GM12878 (cell line): ENCODE data around the gene MCM3AP. TPM values are rescaled to one million over a fixed set of nuclear protein-coding genes. Genes with fewer than 3 reads are reported as not detected.

Experiments
- ATAC-seq: fragments of 200-7000 bp; cut with Tn5 transposase; 3 replicates; pipeline ENCODE4 v1.9.1; 2020; ENCODE audit warnings: mild to moderate bottlenecking, moderate library complexity
- BruUV-seq: library from RNA; stranded (reverse); fragments of 400-500 nt; replicated peaks from 2 replicates; lab custom pipeline; 2021; lab: Mats Ljungman, UMichigan
- CTCF ChIA-PET: fragments of 300-600 bp; sonication (Branson Sonifier 250); formaldehyde crosslinking; extraction: SDS; loops from one replicate; lab custom pipeline; 2021; ENCODE audit warnings: inconsistent platforms; lab: Yijun Ruan, JAX
- POLR2A ChIA-PET: fragments of 350-600 bp; formaldehyde crosslinking; extraction: SDS; loops from one replicate; lab custom pipeline; 2021; ENCODE audit warnings: inconsistent platforms; lab: Charles Lee
- RAD21 ChIA-PET: fragments of 300-600 bp; sonication (Branson Sonifier 250); formaldehyde crosslinking; loops from one replicate; lab custom pipeline; 2023; ENCODE audit warnings: antibody characterized with exemption; ENCODE audit not compliant: unreplicated experiment; lab: Charles Lee
- SMC1A ChIA-PET: fragments of 300-600 bp; sonication (Branson Sonifier 250); formaldehyde crosslinking; loops from one replicate; lab custom pipeline; 2023; ENCODE audit not compliant: unreplicated experiment, uncharacterized antibody; lab: Charles Lee
- DNase-seq: peaks from one replicate; pipeline ENCODE4 v3.0.0-alpha.2; 2011; ENCODE audit warnings: low read depth, low spot score
- FAIRE-seq: peaks from 3 replicates; lab custom pipeline; 2011; peaks lifted over from hg19 to GRCh38; lab: Jason Lieb, UNC
- H2AFZ ChIP-seq: 2 replicates; pipeline ENCODE4 v1.6.0; 2011; ENCODE audit warnings: low read depth, low read length, control low read depth; ENCODE audit not compliant: control insufficient read depth
- H3K27ac ChIP-seq: 2 replicates; pipeline ENCODE4 v1.5.1; 2011; ENCODE audit warnings: control low read depth; ENCODE audit not compliant: control insufficient read depth, insufficient read depth
- H3K27me3 ChIP-seq, 2 experiments: replicated peaks in 1 of 2; 2 replicates each; pipeline versions ENCODE4 v1.6.0 to v1.6.1; 2011; ENCODE audit warnings: low read length in 1 of 2; ENCODE audit not compliant: control insufficient read depth in 2 of 2, insufficient read depth in 2 of 2
- H3K36me3 ChIP-seq, 2 experiments: 2 replicates each; pipeline ENCODE4 v1.5.1; 2011; ENCODE audit warnings: low read length in 1 of 2; ENCODE audit not compliant: control insufficient read depth in 2 of 2, insufficient read depth in 2 of 2
- H3K4me1 ChIP-seq: 2 replicates; pipeline ENCODE4 v1.6.1; 2011; ENCODE audit warnings: mild to moderate bottlenecking, low read length, moderate library complexity, mixed read lengths; ENCODE audit not compliant: control insufficient read depth, insufficient read depth
- H3K4me2 ChIP-seq: 2 replicates; pipeline ENCODE4 v1.6.0; 2011; ENCODE audit warnings: control low read depth; ENCODE audit not compliant: control insufficient read depth, insufficient read depth
- H3K4me3 ChIP-seq: fragments of 200-600 bp; sonication (generic); 2 replicates; pipeline ENCODE4 v1.5.1; 2016
- H3K79me2 ChIP-seq: 2 replicates; pipeline ENCODE4 v1.6.0; 2011; ENCODE audit warnings: low read length; ENCODE audit not compliant: control insufficient read depth, insufficient read depth
- H3K9ac ChIP-seq: 2 replicates; pipeline ENCODE4 v1.8.0; 2011; ENCODE audit warnings: low read length, control low read depth, mixed read lengths; ENCODE audit not compliant: control insufficient read depth, insufficient read depth
- H3K9me3 ChIP-seq: replicated peaks from 3 replicates; pipeline ENCODE4 v1.5.1; 2011; ENCODE audit warnings: mild to moderate bottlenecking, low read length; ENCODE audit not compliant: control insufficient read depth, insufficient read depth
- H4K20me1 ChIP-seq: 2 replicates; pipeline ENCODE4 v1.6.0; 2011; ENCODE audit not compliant: control insufficient read depth, insufficient read depth
- FOXK2 ChIP-seq: fragments of 450-650 bp; IDR thresholded peaks from 2 replicates; pipeline ENCODE4 v1.6.1; 2017; ENCODE audit warnings: mild to moderate bottlenecking, moderate library complexity
- HCFC1 ChIP-seq: fragments of 150-350 bp; IDR thresholded peaks from 2 replicates; pipeline ENCODE4 v1.6.1; 2014; ENCODE audit warnings: low read length
- KAT2A ChIP-seq: conservative IDR thresholded peaks from 2 replicates; pipeline ENCODE4 v1.6.1; 2011; ENCODE audit warnings: low read depth, low read length; ENCODE audit not compliant: control insufficient read depth
- MTA2 ChIP-seq: fragments of 450-650 bp; IDR thresholded peaks from 2 replicates; pipeline ENCODE4 v1.6.1; 2016; ENCODE audit warnings: low read depth, mild to moderate bottlenecking, moderate library complexity
- NBN ChIP-seq: fragments of 450-650 bp; IDR thresholded peaks from 2 replicates; pipeline ENCODE4 v1.6.1; 2016
- NFIC ChIP-seq: IDR thresholded peaks from 2 replicates; pipeline ENCODE4 v1.6.1; 2012; ENCODE audit warnings: low read depth, mild to moderate bottlenecking, inconsistent platforms, low read length, moderate library complexity
- TCF12 ChIP-seq: IDR thresholded peaks from 2 replicates; pipeline ENCODE4 v1.6.1; 2011; ENCODE audit warnings: low read depth, mild to moderate bottlenecking, low read length
- WGBS: methylation state at CpG from one replicate; pipeline ENCODE4 v1.1.6; 2016; ENCODE audit warnings: low lambda C conversion rate; ENCODE audit not compliant: insufficient replicate concordance, insufficient coverage; ENCODE audit errors: missing lambda C conversion rate; 5-methylcytosine and 5-hydroxymethylcytosine counted together
- in situ Hi-C: fragments of 300-500 bp; cut with MboI; formaldehyde crosslinking; loops from 9 replicates; pipeline ENCODE4 v1.14.3; 2018; ENCODE audit warnings: mixed read lengths
- intact Hi-C: fragments of 100-400 bp; cut with micrococcal nuclease; formaldehyde crosslinking; loops from one replicate; pipeline ENCODE4 v1.14.2; 2022; ENCODE audit not compliant: unreplicated experiment
- polyA plus RNA-seq, 11 experiments: library from polyadenylated mRNA; depleted of rRNA in 4 of 11; unstranded in 6 of 11; stranded (reverse) in 5 of 11; fragments of >200 nt; fragmentation: Nextera tagmentation in 4 of 11; fragmentation: Illumina TruSeq in 1 of 11; extraction: Ambion mirVana in 4 of 11; extraction: Trizol in 1 of 11; gene quantifications; 1 replicate in 1 of 11; 2 replicates in 10 of 11; pipeline versions ENCODE4 v1.2.1 to v1.2.3, GENCODE V29; 2011 to 2016; ENCODE audit warnings: inconsistent platforms in 2 of 11, missing spikeins in 2 of 11, low read depth in 1 of 11
- total RNA-seq, 4 experiments: library from RNA; depleted of rRNA in 3 of 4; stranded (reverse); fragments of >200 nt in 3 of 4; fragmentation: Illumina TruSeq in 1 of 4; extraction: Trizol in 1 of 4; gene quantifications; 2 replicates each; pipeline versions ENCODE4 v1.2.1 to v1.2.3, GENCODE V29; 2013 to 2021
- TF ChIP-seq, protein P1 (sequence below): fragments of 450-650 bp; formaldehyde crosslinking; IDR thresholded peaks from 2 replicates; pipeline ENCODE4 v1.4.0; 2022; ENCODE audit warnings: mild to moderate bottlenecking, moderate library complexity
- TF ChIP-seq, protein P2 (sequence below): fragments of 450-650 bp; IDR thresholded peaks from 2 replicates; pipeline ENCODE4 v1.6.1; 2016; ENCODE audit warnings: mild to moderate bottlenecking
- TF ChIP-seq, protein P3 (sequence below): fragments of 450-650 bp; IDR thresholded peaks from 2 replicates; pipeline ENCODE4 v1.6.1; 2017; ENCODE audit warnings: borderline replicate concordance
- TF ChIP-seq, protein P4 (sequence below): fragments of 450-650 bp; IDR thresholded peaks from 2 replicates; pipeline ENCODE4 v1.6.1; 2014; ENCODE audit warnings: mild to moderate bottlenecking

The MCM3AP gene
- total and polyA plus RNA-seq, 10 of the 15 experiments (the other 5 are each of a cell fraction or from before 2014, with no cell fraction given): 6.1 to 95.7 (median 47.0) TPM

DNA sequence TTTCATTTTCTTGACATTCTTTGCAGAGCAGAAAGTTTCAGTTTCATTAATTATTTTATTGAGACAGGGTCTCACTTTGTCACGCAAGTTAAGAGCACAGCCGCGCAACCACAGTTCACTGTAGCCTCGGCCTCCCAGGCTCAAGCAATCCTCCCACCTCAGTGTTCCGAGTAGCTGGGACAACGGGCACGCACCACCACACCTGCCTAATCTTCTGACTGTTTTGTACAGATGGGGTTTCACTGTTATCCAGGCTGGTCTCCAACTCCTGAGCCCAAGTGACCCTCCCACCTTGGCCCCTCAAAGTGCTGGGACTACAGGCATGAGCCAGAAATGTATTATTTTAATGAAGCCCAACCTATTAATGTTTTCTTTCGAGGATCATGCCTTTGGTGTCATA, 98.2 kb downstream of the MCM3AP start:
- Histone ChIP-seq H4K20me1 (no peaks in the 10 kb centered on the region), H3K4me1 (no peaks in the 10 kb centered on the region; the same call in 1 of the 2 replicates), H3K79me2 (no peaks in the 10 kb centered on the region), H3K27ac (no peak overlapping the region), H3K9ac (no peak overlapping the region), H3K4me3 (no peak overlapping the region), H3K9me3 (no peaks in the 10 kb centered on the region), H3K27me3 (no peaks in the 10 kb centered on the region), H3K36me3 (peaks cover 2 to 4% of the 10 kb centered on the region in 2 experiments; a peak in 3 of 4 replicates), H3K4me2 (no peak overlapping the region), H2AFZ (no peak overlapping the region)
- FAIRE-seq (no peak), DNase-seq (no peak), ATAC-seq (no peak)
- WGBS: 87% methylated on average over 8 of the region's 8 CpGs
- POLR2A ChIA-PET: no interaction called here
- no peak for TF ChIP-seq HCFC1
- SMC1A ChIA-PET: no interaction called here
- in situ Hi-C loops: no loop called here
- no TSS peak for BruUV-seq
- intact Hi-C loops: no loop called here
- RAD21 ChIA-PET: no interaction called here
- CTCF ChIA-PET: no interaction called here

DNA sequence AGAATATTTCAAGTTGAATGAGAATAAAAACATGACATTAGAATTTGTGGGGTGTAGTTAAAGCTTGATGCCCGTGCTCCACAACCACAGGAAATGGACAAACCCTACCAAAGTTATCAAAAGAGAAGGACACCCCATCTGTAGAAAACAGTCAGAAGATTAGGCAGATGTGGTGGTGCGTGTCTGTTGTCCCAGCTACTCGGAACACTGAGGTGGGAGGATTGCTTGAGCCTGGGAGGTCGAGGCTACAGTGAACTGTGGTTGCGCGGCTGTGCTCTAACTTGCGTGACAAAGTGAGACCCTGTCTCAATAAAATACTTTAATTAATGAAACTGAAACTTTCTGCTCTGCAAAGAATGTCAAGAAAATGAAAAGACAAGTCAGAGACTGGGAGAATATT, 99.7 kb downstream of the MCM3AP start:
- no peak overlapping the region for H3K27ac ChIP-seq
- ChIA-PET CTCF (no interaction called here), POLR2A (interaction anchor here (0.6 kb wide), 1 partner anchor 42 kb away, joined by 3 read pairs; no protein-coding TSS in a partner anchor)
- TF ChIP-seq NFIC (no peak), KAT2A (no peak), FOXK2 (no peak), TCF12 (no peak), MTA2 (no peak), NBN (no peak)
- TF ChIP-seq, protein P1, sequence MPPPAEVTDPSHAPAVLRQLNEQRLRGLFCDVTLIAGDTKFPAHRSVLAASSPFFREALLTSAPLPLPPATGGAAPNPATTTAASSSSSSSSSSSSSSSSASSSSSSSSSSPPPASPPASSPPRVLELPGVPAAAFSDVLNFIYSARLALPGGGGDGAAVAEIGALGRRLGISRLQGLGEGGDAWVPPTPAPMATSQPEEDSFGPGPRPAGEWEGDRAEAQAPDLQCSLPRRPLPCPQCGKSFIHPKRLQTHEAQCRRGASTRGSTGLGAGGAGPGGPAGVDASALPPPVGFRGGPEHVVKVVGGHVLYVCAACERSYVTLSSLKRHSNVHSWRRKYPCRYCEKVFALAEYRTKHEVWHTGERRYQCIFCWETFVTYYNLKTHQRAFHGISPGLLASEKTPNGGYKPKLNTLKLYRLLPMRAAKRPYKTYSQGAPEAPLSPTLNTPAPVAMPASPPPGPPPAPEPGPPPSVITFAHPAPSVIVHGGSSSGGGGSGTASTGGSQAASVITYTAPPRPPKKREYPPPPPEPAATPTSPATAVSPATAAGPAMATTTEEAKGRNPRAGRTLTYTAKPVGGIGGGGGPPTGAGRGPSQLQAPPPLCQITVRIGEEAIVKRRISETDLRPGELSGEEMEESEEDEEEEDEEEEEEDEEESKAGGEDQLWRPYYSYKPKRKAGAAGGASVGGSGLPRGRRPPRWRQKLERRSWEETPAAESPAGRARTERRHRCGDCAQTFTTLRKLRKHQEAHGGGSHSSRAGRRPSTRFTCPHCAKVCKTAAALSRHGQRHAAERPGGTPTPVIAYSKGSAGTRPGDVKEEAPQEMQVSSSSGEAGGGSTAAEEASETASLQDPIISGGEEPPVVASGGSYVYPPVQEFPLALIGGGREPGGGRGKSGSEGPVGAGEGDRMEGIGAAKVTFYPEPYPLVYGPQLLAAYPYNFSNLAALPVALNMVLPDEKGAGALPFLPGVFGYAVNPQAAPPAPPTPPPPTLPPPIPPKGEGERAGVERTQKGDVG (CRISPR knock-in tag): no peak
- TF ChIP-seq, protein P2, sequence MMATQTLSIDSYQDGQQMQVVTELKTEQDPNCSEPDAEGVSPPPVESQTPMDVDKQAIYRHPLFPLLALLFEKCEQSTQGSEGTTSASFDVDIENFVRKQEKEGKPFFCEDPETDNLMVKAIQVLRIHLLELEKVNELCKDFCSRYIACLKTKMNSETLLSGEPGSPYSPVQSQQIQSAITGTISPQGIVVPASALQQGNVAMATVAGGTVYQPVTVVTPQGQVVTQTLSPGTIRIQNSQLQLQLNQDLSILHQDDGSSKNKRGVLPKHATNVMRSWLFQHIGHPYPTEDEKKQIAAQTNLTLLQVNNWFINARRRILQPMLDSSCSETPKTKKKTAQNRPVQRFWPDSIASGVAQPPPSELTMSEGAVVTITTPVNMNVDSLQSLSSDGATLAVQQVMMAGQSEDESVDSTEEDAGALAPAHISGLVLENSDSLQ: no peak
- TF ChIP-seq, protein P3, sequence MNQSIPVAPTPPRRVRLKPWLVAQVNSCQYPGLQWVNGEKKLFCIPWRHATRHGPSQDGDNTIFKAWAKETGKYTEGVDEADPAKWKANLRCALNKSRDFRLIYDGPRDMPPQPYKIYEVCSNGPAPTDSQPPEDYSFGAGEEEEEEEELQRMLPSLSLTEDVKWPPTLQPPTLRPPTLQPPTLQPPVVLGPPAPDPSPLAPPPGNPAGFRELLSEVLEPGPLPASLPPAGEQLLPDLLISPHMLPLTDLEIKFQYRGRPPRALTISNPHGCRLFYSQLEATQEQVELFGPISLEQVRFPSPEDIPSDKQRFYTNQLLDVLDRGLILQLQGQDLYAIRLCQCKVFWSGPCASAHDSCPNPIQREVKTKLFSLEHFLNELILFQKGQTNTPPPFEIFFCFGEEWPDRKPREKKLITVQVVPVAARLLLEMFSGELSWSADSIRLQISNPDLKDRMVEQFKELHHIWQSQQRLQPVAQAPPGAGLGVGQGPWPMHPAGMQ: no peak
- TF ChIP-seq, protein P4, sequence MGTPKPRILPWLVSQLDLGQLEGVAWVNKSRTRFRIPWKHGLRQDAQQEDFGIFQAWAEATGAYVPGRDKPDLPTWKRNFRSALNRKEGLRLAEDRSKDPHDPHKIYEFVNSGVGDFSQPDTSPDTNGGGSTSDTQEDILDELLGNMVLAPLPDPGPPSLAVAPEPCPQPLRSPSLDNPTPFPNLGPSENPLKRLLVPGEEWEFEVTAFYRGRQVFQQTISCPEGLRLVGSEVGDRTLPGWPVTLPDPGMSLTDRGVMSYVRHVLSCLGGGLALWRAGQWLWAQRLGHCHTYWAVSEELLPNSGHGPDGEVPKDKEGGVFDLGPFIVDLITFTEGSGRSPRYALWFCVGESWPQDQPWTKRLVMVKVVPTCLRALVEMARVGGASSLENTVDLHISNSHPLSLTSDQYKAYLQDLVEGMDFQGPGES: no peak

More for the DNA sequence above, 99.7 kb downstream of the MCM3AP start:
- Histone ChIP-seq H3K9me3 (no peaks in the 10 kb centered on the region), H3K27me3 (no peaks in the 10 kb centered on the region), H2AFZ (no peak overlapping the region), H3K4me3 (no peak overlapping the region), H3K4me2 (no peak overlapping the region), H4K20me1 (no peaks in the 10 kb centered on the region), H3K9ac (no peak overlapping the region), H3K4me1 (no peaks in the 10 kb centered on the region; the same call in 1 of the 2 replicates), H3K36me3 (peaks cover 0 to 4% of the 10 kb centered on the region in 2 experiments; a peak in 3 of 4 replicates), H3K79me2 (no peaks in the 10 kb centered on the region)
- ChIA-PET RAD21 (no interaction called here), SMC1A (no interaction called here)
- 37% methylated on average over 7 of the region's 7 CpGs for WGBS
- intact Hi-C loops (no loop called here), in situ Hi-C loops (no loop called here)
- no peak for DNase-seq
- FAIRE-seq: no peak
- BruUV-seq: no TSS peak
- ATAC-seq: no peak
